Esophagus muscularis mucosa (tissue), 3 donors: ENCODE data around the gene ZNF775.

Source experiments
- CTCF ChIP-seq, 3 experiments: fragments of 200-600 bp in 2 of 3; fragments of 450-650 bp in 1 of 3; sonication (generic) in 2 of 3; IDR thresholded peaks; one replicate each; pipeline ENCODE4 v1.5.1; 2017 to 2019; ENCODE audit warnings: antibody characterized with exemption in 3 of 3, mild to moderate bottlenecking in 2 of 3, moderate library complexity in 1 of 3
- POLR2A ChIP-seq: fragments of 450-650 bp; IDR thresholded peaks from one replicate; pipeline ENCODE4 v1.6.1; 2017; ENCODE audit warnings: antibody characterized with exemption, moderate library complexity, mild to moderate bottlenecking, low read depth

- TF ChIP-seq POLR2A (no peak), CTCF (IDR thresholded peaks at IDR 0.05) (no peak)
Measured at GRCh38 chr7:150380463-150380862, 1.3 kb downstream of the ZNF775 start.
